NOMO-1 (cell line): ENCODE measurements around the gene HP1BP3.
A peak's percentile ranks its signal among the peaks of the same experiment; 100 is the strongest.

Experiments
- DNase-seq, 2 experiments: peaks; one replicate each; lab custom pipeline; 2025; ENCODE audit not compliant: unreplicated experiment in 2 of 2; lab: John Stamatoyannopoulos, UW

Gene HP1BP3

GRCh38 chr1:20771780-20772179, 15.3 kb downstream of the HP1BP3 start:
- DNase-seq = no peak

GRCh38 chr1:20770314-20771087, 16.6 kb downstream of the HP1BP3 start:
- DNase-seq = no peak

DNA sequence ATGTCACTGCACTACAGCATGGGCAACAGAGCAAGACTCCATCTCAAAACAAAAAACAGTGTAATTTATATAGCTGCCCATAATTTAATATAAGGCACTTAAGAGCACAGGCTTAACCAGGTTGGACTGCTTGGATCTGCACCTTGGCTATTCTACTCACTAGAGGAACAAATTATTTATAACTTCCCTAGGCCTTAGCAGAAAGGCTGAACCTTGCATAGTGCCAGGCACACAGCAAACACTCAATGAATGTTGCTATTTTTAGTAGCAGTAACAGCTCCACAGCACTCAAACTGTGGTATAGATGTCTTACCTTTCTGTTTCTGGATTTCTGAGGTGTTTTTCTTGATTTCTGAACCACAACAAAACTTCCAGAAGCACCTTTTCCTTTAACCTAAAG, 19.8 kb downstream of the HP1BP3 start:
- no peak for DNase-seq

DNA sequence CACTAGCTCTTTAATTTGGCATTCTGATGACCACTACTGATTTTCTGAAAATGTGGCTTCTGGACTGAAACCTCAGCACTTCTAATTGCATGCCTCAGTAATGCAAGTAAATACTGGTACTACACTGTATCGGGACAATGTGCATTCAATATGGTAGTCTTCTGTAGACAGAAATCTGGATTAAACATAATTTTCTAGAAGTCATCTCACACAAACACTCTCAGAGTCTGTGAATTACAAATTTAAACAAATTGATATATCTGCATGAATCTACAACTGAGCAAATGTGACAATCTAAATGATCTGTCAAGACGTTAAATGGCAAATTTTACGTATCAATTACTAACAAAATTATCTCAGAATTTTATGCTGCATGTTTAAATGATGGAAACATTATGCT, 23.7 kb downstream of the HP1BP3 start:
- DNase-seq = no peak

DNA sequence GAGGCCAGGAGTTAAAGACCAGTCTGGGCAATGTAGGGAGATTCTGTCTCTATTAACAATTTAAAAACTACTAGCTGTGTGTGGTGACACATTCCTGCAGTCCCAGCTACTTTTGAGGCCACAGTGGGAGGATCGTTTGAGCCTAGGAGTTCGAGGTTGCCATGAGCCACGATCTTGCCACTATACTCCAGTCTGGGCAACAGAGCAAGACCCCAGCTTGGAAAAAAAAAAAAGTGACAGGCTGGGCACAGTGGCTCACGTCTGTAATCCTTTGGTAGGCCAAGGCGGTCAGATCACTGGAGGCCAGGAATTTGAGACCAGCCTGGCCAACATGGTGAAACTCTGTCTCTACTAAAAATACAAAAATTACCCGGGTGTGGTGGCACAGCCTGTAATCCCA, 26.8 kb downstream of the HP1BP3 start:
- no peak for DNase-seq

DNA sequence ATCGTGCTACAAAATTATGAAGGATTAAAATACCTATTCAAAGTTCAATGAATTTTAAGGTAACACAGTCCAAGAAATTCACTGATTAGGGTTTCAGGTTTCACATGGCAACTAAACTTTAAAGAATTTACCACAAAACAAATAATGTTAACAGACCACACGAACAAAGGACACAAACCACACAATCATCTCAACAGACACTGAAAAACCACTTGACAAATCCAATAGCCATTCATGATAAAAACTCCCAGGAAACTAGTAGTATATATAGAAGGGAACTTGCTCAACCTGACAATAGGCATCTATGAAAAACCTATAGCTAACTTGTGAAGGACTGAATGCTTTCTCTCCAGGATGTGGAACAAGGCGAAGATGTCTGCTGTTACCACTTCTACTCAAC, 33.5 kb downstream of the HP1BP3 start:
- no peak for DNase-seq

DNA sequence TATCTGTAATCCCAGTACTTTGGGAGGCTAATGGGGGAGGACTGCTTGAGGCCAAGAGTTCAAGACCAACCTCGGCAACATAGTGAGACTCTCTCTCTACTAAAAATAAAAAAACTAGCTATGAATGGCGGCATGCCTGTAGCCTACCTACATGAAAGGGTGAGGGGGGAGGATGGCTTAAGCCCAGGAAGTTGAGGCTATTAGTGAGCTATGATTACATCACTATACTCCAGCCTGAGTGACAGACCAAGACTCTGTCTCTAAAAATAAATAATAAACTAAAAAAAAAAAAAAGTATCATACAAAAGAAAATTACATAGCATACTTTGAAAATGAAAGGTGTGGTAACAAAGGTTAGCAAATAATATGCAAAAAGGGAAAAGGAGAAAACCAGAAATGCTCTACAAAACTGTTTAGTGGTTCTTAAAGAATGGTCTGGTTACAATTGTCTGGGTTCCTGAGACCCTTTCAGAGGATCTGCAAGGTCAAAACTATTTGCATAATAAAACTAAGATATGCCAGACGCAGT, 35.6 kb downstream of the HP1BP3 start:
- no peak for DNase-seq

- DNase-seq = no peak
Observed at GRCh38 chr1:20742671-20743070, 44.4 kb downstream of the HP1BP3 start.

DNA sequence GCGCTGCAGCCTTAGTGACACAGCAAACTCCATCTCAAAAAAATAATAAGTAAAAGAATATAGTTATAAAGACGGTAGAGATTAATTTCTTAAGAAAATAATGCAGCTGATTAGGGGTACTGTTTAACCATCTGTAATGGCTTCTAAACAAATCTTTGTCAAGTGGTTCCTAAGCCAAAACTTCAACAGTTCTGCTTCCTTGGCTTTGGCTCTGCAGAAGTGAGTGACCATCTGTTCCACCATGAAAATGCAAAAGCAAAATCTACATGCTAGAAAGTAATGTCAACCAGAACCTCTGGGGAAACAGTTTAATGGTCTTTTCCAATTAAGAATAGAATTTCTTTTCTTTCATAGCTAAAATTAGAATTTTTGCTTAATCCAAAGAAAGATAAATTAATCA, 46.3 kb downstream of the HP1BP3 start:
- DNase-seq = no peak

DNA sequence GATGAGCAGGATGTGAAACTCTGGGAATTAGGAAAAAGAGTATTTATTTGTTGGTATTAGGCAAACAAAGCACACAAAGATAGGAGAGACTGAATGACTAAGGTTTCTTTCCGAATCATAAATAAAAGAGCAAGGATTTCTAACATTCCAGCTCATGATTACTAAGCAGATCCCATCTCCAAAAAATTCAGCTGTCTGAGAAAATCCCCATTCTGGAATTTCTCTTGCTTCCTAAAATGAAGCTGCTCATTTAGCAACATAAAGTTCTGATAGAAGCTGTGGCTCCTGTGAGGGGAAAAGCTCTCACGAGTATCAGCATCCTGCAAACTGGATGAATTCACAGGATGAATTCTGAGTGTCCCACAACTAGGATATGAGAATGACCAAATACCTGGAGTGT, 47.9 kb downstream of the HP1BP3 start:
- DNase-seq = no peak

- DNase-seq = no peak
Observed at GRCh38 chr1:20735581-20736111, 51.5 kb downstream of the HP1BP3 start.

- no peak for DNase-seq
Observed at GRCh38 chr1:20733360-20733975, 53.6 kb downstream of the HP1BP3 start.

- DNase-seq = peak; percentile 89
Observed at GRCh38 chr1:20732588-20733359, 54.3 kb downstream of the HP1BP3 start, which contains the start of gene SH2D5. SH2D5 (minus strand) TSS chr1:20732703; CDS start chr1:20728044, 4,659 bp downstream.

GRCh38 chr1:20732071-20732587, 55.0 kb downstream of the HP1BP3 start:
- DNase-seq = no peak

DNA sequence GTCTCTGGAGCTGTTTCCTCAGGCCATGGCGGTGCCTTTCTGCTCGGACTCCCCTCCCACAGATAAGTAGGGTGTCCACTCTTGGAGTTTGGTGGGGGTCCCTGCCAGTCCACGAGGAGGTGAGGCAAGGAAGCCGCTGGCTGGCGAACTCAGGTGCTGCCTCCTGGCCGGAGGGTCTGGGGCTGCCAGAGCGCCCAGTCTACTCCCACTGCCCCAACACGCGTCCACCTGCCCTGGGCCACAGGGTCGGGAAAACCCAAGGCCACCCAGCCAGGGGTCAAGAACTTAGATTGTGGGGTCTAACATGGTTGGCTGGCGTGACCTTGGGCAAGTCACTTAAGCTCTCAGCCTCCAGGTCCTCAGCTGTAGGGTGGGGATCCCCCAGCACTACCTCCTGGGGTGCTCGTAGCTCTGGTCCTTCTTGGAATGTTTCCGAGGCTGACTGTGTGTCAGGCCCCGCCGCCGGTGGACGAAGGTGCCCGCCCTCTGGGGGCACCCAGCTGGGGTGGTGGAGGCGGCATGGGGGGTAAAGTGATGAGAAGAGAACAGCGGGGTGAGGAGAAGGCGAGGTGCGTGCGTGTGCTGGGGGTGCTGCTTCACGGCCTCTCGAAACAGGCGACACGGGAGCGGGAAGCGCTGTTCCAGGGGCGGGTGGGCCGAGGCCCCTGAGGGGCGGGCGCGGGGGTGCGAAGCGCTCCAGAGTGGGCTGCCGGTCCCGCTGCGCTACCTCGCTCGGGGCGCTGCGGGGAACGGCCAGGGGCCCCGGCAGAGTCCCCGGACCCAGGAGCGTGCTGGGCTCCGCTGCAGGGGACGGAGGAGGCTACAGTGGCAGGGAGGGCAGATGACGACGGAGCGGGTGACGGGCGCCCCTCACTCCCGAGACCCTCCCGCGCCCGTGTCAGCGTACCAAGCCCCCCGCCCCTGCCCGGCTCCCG, 55.8 kb downstream of the HP1BP3 start:
- DNase-seq = no peak

- no peak for DNase-seq
Observed at GRCh38 chr1:20730690-20731056, 56.4 kb downstream of the HP1BP3 start.

GRCh38 chr1:20729990-20730689, 57.0 kb downstream of the HP1BP3 start:
- DNase-seq = no peak

DNA sequence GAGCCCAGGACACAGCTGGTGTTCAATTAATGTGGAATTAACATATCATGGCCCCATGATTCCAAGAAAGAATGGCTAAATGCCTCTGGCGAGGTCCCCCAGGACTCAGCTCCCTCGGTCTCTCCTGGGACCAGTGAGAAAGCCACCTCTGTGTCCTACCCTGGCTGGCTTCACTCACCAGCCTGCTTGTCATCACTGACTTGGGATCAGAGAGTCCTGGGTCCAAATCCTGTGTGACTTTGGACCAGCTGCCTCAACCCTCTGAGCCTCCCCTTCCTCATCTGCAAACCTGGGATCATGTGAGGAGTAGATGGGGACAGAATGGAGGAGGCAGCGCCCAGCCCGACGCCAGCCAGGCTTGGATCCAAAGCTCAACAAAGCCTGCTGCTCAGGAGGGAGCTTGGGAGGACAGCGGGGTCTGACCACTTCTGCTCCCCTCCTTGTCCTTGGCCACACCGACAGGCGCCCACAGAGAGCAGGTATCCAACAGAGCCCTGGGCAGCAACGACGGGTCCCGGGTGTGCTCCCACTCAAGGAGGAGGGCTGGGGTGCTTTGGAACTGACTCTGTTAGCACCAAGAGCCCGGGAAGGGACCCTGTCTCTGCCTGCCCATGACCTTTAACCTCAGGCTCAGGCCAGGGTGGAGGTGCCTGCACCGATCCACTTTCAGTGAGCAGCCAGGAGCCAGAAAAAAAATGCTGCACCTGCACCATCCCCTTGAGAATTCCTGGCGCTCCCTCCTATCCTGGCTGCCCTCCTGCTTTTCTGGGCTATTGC, 57.8 kb downstream of the HP1BP3 start:
- DNase-seq = no peak
